ENCODE results near the gene KRTAP19-1.

KRTAP19-1 gene

DNA sequence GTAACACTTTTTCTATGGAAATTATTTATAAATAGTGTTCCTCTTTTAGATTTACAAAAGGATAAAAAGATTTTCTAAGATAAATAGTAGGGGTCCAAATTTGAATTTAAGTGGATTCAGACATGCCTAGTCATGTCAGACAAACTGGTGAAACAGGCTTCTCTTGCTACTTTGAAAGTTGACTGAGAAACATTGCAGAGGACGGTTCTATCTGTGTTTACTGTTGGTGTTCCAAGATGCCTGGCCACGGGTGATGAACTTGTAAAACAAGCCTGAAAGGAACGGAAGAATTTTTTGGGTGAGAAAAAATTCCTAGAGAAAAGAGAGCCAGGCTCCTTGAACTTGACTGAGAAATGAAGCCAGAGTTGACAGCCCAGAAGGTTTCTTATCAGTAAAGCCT, 2.2 kb downstream of the KRTAP19-1 start:
- DNase-seq (ENCODE audit: low read depth): no peak

DNA sequence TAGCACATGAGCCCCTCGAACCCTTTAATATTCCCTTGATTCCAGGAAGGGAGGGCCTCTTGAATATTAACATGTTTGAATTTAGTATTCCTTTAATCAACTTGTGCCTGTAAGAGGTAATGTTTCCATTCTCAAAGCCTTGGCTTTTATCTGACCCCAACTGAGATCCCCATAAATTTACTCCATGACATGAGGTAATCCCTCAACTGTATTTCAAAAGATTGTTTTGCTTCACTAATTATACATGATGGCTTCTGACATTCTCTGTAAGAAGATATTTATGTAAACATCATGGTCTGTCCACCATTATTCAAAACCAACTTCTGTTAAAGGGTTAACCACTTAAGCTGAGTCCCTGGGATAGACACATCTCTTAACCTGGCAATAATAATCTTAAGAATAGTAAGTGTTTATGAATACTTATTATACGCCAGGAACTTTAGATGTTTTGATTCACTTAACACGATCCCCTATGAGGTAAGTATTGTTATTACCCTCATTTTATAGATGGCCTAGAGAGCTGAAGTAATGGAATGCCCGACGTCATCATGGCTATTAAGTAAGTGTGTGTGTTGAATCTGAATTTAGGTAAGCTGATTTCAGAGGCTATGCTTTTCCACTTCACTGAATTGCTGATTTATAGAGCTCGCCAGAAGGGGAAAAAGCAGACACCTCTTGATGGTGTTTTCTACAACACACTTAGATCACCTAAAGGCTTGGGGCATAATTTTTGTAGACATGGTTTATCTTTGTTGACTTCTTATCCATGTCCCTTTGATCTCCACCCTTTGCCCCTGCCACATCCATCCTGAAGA, 11.1 kb downstream of the KRTAP19-1 start:
- TF ChIP-seq, protein P1, sequence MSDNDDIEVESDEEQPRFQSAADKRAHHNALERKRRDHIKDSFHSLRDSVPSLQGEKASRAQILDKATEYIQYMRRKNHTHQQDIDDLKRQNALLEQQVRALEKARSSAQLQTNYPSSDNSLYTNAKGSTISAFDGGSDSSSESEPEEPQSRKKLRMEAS (IDR thresholded peaks at IDR 0.05; ENCODE audit: low read depth, low read length): no peak
- TF ChIP-seq, protein P2, sequence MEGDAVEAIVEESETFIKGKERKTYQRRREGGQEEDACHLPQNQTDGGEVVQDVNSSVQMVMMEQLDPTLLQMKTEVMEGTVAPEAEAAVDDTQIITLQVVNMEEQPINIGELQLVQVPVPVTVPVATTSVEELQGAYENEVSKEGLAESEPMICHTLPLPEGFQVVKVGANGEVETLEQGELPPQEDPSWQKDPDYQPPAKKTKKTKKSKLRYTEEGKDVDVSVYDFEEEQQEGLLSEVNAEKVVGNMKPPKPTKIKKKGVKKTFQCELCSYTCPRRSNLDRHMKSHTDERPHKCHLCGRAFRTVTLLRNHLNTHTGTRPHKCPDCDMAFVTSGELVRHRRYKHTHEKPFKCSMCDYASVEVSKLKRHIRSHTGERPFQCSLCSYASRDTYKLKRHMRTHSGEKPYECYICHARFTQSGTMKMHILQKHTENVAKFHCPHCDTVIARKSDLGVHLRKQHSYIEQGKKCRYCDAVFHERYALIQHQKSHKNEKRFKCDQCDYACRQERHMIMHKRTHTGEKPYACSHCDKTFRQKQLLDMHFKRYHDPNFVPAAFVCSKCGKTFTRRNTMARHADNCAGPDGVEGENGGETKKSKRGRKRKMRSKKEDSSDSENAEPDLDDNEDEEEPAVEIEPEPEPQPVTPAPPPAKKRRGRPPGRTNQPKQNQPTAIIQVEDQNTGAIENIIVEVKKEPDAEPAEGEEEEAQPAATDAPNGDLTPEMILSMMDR (IDR thresholded peaks at IDR 0.05; ENCODE audit: low read depth, low read length): no peak
- TF ChIP-seq POLR2A (IDR thresholded peaks at IDR 0.05; ENCODE audit: extremely low read depth, insufficient read length) (no peak), MYC (IDR thresholded peaks at IDR 0.05; ENCODE audit: low read depth, low read length) (no peak)
- no peak overlapping the region for H3K4me3 ChIP-seq (ENCODE audit: low read depth, low read length)
- no peak for DNase-seq (ENCODE audit: low read depth)

More for the DNA sequence above, 2.2 kb downstream of the KRTAP19-1 start:
- TF ChIP-seq, protein P1 (IDR thresholded peaks at IDR 0.05; ENCODE audit: low read depth, low read length): no peak
- TF ChIP-seq MYC (IDR thresholded peaks at IDR 0.05; ENCODE audit: low read depth, low read length) (no peak), POLR2A (IDR thresholded peaks at IDR 0.05; ENCODE audit: extremely low read depth, insufficient read length) (no peak)
- TF ChIP-seq, protein P2 (IDR thresholded peaks at IDR 0.05; ENCODE audit: low read depth, low read length): no peak
- no peak overlapping the region for H3K4me3 ChIP-seq (ENCODE audit: low read depth, low read length)

DNA sequence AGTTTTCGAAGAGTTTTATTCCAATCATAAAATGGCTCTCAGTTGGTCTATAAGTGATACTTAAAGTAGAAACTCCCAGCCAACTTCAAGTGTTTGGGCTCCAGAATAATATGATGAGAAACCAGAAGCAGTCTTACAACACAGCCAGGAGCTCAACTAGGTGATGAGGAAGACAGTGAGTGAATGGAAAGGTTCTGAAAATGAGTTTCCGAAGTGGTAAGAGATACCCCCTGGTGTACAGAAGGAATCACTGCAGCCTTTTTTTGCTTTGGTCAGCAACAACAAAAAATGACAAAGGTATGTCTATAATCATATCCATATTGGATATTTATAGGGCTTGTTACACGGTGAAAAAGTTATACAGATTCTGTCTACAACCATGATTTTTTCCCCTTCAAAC, 16.5 kb downstream of the KRTAP19-1 start:
- H3K4me3 ChIP-seq (ENCODE audit: low read depth, low read length): no peak overlapping the region
- TF ChIP-seq, protein P2 (IDR thresholded peaks at IDR 0.05; ENCODE audit: low read depth, low read length): peak; percentile 58
- no peak for TF ChIP-seq POLR2A (IDR thresholded peaks at IDR 0.05; ENCODE audit: extremely low read depth, insufficient read length)
- peak; percentile 25 for DNase-seq (ENCODE audit: low read depth)

DNA sequence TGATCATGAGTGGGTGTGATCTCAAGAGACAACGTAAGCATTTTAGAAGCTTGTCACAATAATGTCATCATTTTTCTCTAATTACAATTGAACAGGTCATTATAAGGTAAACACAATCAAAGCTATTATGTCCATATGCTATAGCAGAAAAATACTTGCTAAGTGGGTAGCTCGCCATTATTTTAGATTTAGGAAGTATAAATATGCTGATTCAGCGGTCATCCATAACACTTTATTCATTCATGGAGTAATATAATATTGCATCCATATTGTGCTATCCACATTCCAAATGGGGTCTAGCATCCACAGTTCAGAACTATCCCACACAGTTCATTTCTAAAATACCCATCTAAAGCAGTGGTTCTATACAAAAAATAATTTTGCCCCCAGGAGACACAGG, 31.7 kb downstream of the KRTAP19-1 start:
- DNase-seq (ENCODE audit: low read depth): no peak
- TF ChIP-seq, protein P2 (IDR thresholded peaks at IDR 0.05; ENCODE audit: low read depth, low read length): no peak
- TF ChIP-seq, protein P1 (IDR thresholded peaks at IDR 0.05; ENCODE audit: low read depth, low read length): no peak
- no peak overlapping the region for H3K4me3 ChIP-seq (ENCODE audit: low read depth, low read length)

GRCh38 chr21:30447056-30447455, 33.1 kb downstream of the KRTAP19-1 start:
- no peak overlapping the region for H3K4me3 ChIP-seq (ENCODE audit: low read depth, low read length)
- no peak for DNase-seq (ENCODE audit: low read depth)
- TF ChIP-seq, protein P1 (IDR thresholded peaks at IDR 0.05; ENCODE audit: low read depth, low read length): no peak

DNA sequence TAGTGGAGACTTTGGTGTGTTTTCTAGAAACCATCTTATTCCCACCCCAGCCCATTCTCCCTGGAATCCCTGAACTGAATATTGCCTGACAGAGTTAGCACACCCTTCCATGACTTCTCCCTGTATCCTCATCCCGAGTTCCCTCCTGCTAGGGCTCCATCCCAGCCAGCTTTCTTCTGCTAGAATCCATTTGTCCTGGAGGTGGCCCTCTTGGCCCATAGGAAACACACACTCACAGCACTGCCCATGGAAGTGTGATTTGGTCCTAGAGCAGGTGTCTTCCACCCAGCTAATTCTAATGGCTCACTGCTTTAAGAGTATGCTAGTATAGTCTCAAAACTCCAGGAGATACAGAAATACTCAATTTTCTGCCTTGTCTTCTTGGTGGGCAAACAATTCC, 36.0 kb downstream of the KRTAP19-1 start:
- H3K4me3 ChIP-seq (ENCODE audit: low read depth, low read length): no peak overlapping the region
- no peak for DNase-seq (ENCODE audit: low read depth)
- TF ChIP-seq, protein P1 (IDR thresholded peaks at IDR 0.05; ENCODE audit: low read depth, low read length): no peak
- TF ChIP-seq, protein P2 (IDR thresholded peaks at IDR 0.05; ENCODE audit: low read depth, low read length): no peak
- TF ChIP-seq MYC (IDR thresholded peaks at IDR 0.05; ENCODE audit: low read depth, low read length): no peak
- TF ChIP-seq POLR2A (IDR thresholded peaks at IDR 0.05; ENCODE audit: extremely low read depth, insufficient read length): no peak
